HepG2 (cell line): ENCODE data around the gene EED. TPM values are rescaled to one million over a fixed set of nuclear protein-coding genes. Genes with fewer than 3 reads are reported as not detected.

Experiments
- ATAC-seq: fragments of 200-7000 bp; cut with Tn5 transposase; 3 replicates; pipeline ENCODE4 v1.9.1; 2020; ENCODE audit warnings: mild to moderate bottlenecking, moderate library complexity
- BruUV-seq: library from RNA; stranded (reverse); fragments of 400-500 nt; replicated peaks from 2 replicates; lab custom pipeline; 2021; lab: Mats Ljungman, UMichigan
- CTCF ChIA-PET: fragments of 300-600 bp; formaldehyde crosslinking; extraction: SDS; loops from one replicate; lab custom pipeline; 2021; ENCODE audit warnings: low total read pairs, inconsistent platforms, low intra/inter-chr PET ratio; lab: Yijun Ruan, JAX
- POLR2A ChIA-PET: fragments of 350-600 bp; sonication (Branson Sonifier 250); formaldehyde crosslinking; loops from one replicate; lab custom pipeline; 2020; ENCODE audit warnings: antibody characterized with exemption, inconsistent platforms; lab: Yijun Ruan, JAX
- DNase-seq: peaks from one replicate; pipeline ENCODE4 v3.0.0-alpha.2; 2015; ENCODE audit warnings: low spot score
- FAIRE-seq: peaks from 3 replicates; lab custom pipeline; 2011; peaks lifted over from hg19 to GRCh38; lab: Jason Lieb, UNC
- H2AFZ ChIP-seq: one replicate; pipeline ENCODE4 v1.6.1; 2011; ENCODE audit warnings: low read length, inconsistent platforms
- H3K27ac ChIP-seq: fragments of 300-600 bp; 3 replicates; pipeline ENCODE4 v1.8.0; 2011; ENCODE audit warnings: mixed run types, mild to moderate bottlenecking, mixed read lengths, low read length, inconsistent platforms; ENCODE audit not compliant: insufficient read depth; ENCODE audit errors: extremely low read length
- H3K27me3 ChIP-seq, 2 experiments: fragments of 200-600 bp in 1 of 2; 2 replicates in 1 of 2; 3 replicates in 1 of 2; pipeline versions ENCODE4 v1.6.0 to v1.8.0; 2011; ENCODE audit warnings: low read length in 2 of 2, mild to moderate bottlenecking in 2 of 2, moderate library complexity in 2 of 2, inconsistent platforms in 1 of 2; ENCODE audit not compliant: insufficient read depth in 2 of 2, control insufficient read depth in 1 of 2
- H3K36me3 ChIP-seq, 2 experiments: fragments of 200-600 bp in 1 of 2; replicated peaks in 1 of 2; 2 replicates in 1 of 2; 3 replicates in 1 of 2; pipeline versions ENCODE4 v1.5.1 to v1.8.0; 2011; ENCODE audit warnings: low read length in 2 of 2, inconsistent platforms in 1 of 2; ENCODE audit not compliant: insufficient read depth in 2 of 2, control insufficient read depth in 1 of 2
- H3K4me1 ChIP-seq: 2 replicates; pipeline ENCODE4 v1.5.1; 2012; ENCODE audit warnings: low read length, inconsistent platforms; ENCODE audit not compliant: insufficient read depth
- H3K4me2 ChIP-seq: 2 replicates; pipeline ENCODE4 v1.6.0; 2011; ENCODE audit warnings: low read depth, low read length, inconsistent platforms
- H3K4me3 ChIP-seq, 3 experiments: fragments of 200-600 bp in 1 of 3; sonication (generic), shearing (Covaris generic) in 1 of 3; replicated peaks in 1 of 3; 2 replicates each; pipeline ENCODE4 v1.5.1; 2011 to 2016; ENCODE audit warnings: low read length in 3 of 3, inconsistent platforms in 2 of 3, low read depth in 2 of 3, mild to moderate bottlenecking in 2 of 3, control low read depth in 1 of 3, mixed read lengths in 1 of 3; ENCODE audit not compliant: insufficient read depth in 1 of 3
- H3K79me2 ChIP-seq: one replicate; pipeline ENCODE4 v1.6.1; 2011; ENCODE audit warnings: low read length, inconsistent platforms; ENCODE audit not compliant: insufficient read depth
- H3K9ac ChIP-seq: 2 replicates; pipeline ENCODE4 v1.6.0; 2011; ENCODE audit warnings: mild to moderate bottlenecking, low read depth, low read length, inconsistent platforms; ENCODE audit not compliant: insufficient read depth
- H3K9me3 ChIP-seq: 2 replicates; pipeline ENCODE4 v1.5.1; 2012; ENCODE audit warnings: mild to moderate bottlenecking, low read length
- H4K20me1 ChIP-seq: 2 replicates; pipeline ENCODE4 v1.6.0; 2011; ENCODE audit warnings: inconsistent platforms, mild to moderate bottlenecking, low read length, moderate library complexity; ENCODE audit not compliant: insufficient read depth
- KAT7 ChIP-seq: IDR thresholded peaks from 2 replicates; pipeline ENCODE4 v1.6.1; 2018; ENCODE audit warnings: borderline replicate concordance, missing compliant biosample characterization
- MIER2 ChIP-seq: IDR thresholded peaks from 2 replicates; pipeline ENCODE4 v1.6.1; 2016; ENCODE audit warnings: missing biosample characterization, missing genetic modification reagents
- NR2C2 ChIP-seq: sonication (generic); formaldehyde crosslinking; IDR thresholded peaks from 2 replicates; pipeline ENCODE4 v1.4.0; 2020; ENCODE audit warnings: missing genetic modification reagents, mild to moderate bottlenecking, moderate library complexity, borderline replicate concordance
- RFXAP ChIP-seq: sonication (generic); formaldehyde crosslinking; IDR thresholded peaks from 2 replicates; pipeline ENCODE4 v1.4.0; 2020; ENCODE audit warnings: missing genetic modification reagents, borderline replicate concordance
- SP5 ChIP-seq: IDR thresholded peaks from 2 replicates; pipeline ENCODE4 v1.6.1; 2016; ENCODE audit warnings: low read depth, borderline replicate concordance
- ZNF121 ChIP-seq: sonication (generic); formaldehyde crosslinking; IDR thresholded peaks from 2 replicates; pipeline ENCODE4 v1.5.0; 2020; ENCODE audit warnings: mild to moderate bottlenecking, missing genetic modification reagents
- ZNF232 ChIP-seq: sonication (generic); formaldehyde crosslinking; IDR thresholded peaks from 2 replicates; pipeline ENCODE4 v1.4.0; 2020; ENCODE audit warnings: missing genetic modification reagents, borderline replicate concordance
- ZNF343 ChIP-seq: sonication (generic); formaldehyde crosslinking; IDR thresholded peaks from 2 replicates; pipeline ENCODE4 v1.4.0; 2020; ENCODE audit warnings: mild to moderate bottlenecking, missing genetic modification reagents
- ZNF747 ChIP-seq: sonication (generic); formaldehyde crosslinking; IDR thresholded peaks from 2 replicates; pipeline ENCODE4 v1.8.1; 2023; ENCODE audit warnings: missing genetic modification reagents, mild to moderate bottlenecking, borderline replicate concordance
- ZNF816 ChIP-seq: sonication (generic); formaldehyde crosslinking; IDR thresholded peaks from 2 replicates; pipeline ENCODE4 v1.8.0; 2022; ENCODE audit warnings: missing genetic modification reagents, mild to moderate bottlenecking, borderline replicate concordance
- WGBS: methylation state at CpG from one replicate; pipeline ENCODE4 v1.1.6; 2017; ENCODE audit warnings: low lambda C conversion rate; 5-methylcytosine and 5-hydroxymethylcytosine counted together
- in situ Hi-C: cut with HindIII; loops from 2 replicates; pipeline ENCODE4 v1.10.0; 2017; ENCODE audit warnings: low pct_unique_long_range_greater_than_20kb; ENCODE audit not compliant: extremely low pct_ligation_motif_present
- intact Hi-C: fragments of 100-400 bp; cut with micrococcal nuclease; formaldehyde crosslinking; loops from one replicate; pipeline ENCODE4 v1.10.0; 2022; ENCODE audit not compliant: unreplicated experiment
- polyA plus RNA-seq, 8 experiments: library from polyadenylated mRNA; depleted of rRNA in 3 of 8; stranded (reverse) in 7 of 8; unstranded in 1 of 8; fragments of >200 nt; fragmentation: Illumina TruSeq in 4 of 8; extraction: Trizol in 4 of 8; gene quantifications; 2 replicates each; pipeline versions ENCODE4 v1.2.1 to v1.2.3, GENCODE V29; 2011 to 2016; ENCODE audit warnings: low read depth in 4 of 8, missing spikeins in 1 of 8, mixed read lengths in 1 of 8; ENCODE audit not compliant: insufficient read depth in 1 of 8
- total RNA-seq, 5 experiments: library from RNA; depleted of rRNA; stranded (reverse); fragments of >200 nt; fragmentation: Illumina TruSeq; extraction: Trizol; gene quantifications; 2 replicates each; pipeline ENCODE4 v1.2.3, GENCODE V29; 2016; ENCODE audit warnings: low read depth in 1 of 5
- TF ChIP-seq, protein P1 (sequence below): sonication (generic); formaldehyde crosslinking; IDR thresholded peaks from 2 replicates; pipeline ENCODE4 v1.5.0; 2020; ENCODE audit warnings: missing genetic modification reagents, mild to moderate bottlenecking, borderline replicate concordance
- TF ChIP-seq, protein P2 (sequence below): sonication (generic); formaldehyde crosslinking; IDR thresholded peaks from 2 replicates; pipeline ENCODE4 v1.8.1; 2022; ENCODE audit warnings: low read depth, mild to moderate bottlenecking, missing genetic modification reagents
- TF ChIP-seq, protein P3 (sequence below): sonication (generic); formaldehyde crosslinking; IDR thresholded peaks from 2 replicates; pipeline ENCODE4 v1.4.0; 2020; ENCODE audit warnings: missing genetic modification reagents
- TF ChIP-seq, protein P4 (sequence below): sonication (generic); formaldehyde crosslinking; IDR thresholded peaks from 2 replicates; pipeline ENCODE4 v1.5.1; 2020; ENCODE audit warnings: mild to moderate bottlenecking, moderate library complexity, missing genetic modification reagents

The EED gene
- total and polyA plus RNA-seq, 2 of the 13 experiments (the other 11 are each of a cell fraction or from before 2014, with no cell fraction given): 11.0 to 28.4 TPM

DNA sequence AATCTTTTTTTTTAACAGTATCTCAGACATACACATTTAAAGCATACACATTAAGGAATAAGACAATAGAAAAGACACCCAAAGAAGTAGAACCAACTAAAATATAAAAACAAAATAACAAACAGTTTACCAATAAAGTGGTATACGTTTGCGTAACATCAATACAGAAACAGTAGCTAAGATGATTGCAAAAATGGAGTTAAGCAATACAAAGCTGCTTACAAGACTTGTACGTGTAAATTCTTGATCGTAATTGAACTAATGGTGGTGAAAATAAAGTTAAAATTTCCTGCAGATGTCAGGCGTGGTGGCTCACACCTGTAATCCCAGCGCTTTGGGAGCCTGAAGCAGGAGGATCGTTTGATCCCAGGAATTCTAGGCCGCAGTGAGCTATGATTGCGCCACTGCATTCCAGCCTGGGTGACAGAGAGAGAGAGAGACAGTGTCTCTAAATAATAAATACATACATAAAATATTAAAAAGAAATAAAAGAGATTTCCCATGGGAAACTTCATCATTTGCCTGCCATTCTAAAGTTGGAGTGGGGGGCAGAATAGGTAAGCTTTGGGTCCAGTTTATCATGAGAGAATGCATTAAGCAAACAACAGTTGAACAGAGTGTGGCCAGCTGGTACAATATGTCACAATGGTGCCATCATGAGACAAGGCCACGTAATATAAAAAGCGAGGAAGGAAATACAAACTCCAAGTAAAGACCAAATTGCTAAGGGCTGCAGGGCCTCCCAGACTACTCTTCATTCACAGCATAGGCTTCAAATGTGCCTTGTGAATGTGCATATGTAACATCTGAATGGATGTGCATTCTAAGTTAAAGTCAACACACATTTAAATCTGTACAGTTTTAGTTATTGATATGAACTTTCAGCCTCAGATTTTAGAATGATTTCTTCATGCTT is 38.9 kb upstream of the EED start (continued):
- TF ChIP-seq, protein P1, sequence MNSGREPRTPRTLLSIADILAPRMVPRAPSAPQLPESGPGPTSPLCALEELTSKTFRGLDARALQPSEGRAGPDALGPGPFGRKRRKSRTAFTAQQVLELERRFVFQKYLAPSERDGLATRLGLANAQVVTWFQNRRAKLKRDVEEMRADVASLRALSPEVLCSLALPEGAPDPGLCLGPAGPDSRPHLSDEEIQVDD: no peak
- TF ChIP-seq ZNF121 (CRISPR knock-in tag): no peak
- TF ChIP-seq, protein P2, sequence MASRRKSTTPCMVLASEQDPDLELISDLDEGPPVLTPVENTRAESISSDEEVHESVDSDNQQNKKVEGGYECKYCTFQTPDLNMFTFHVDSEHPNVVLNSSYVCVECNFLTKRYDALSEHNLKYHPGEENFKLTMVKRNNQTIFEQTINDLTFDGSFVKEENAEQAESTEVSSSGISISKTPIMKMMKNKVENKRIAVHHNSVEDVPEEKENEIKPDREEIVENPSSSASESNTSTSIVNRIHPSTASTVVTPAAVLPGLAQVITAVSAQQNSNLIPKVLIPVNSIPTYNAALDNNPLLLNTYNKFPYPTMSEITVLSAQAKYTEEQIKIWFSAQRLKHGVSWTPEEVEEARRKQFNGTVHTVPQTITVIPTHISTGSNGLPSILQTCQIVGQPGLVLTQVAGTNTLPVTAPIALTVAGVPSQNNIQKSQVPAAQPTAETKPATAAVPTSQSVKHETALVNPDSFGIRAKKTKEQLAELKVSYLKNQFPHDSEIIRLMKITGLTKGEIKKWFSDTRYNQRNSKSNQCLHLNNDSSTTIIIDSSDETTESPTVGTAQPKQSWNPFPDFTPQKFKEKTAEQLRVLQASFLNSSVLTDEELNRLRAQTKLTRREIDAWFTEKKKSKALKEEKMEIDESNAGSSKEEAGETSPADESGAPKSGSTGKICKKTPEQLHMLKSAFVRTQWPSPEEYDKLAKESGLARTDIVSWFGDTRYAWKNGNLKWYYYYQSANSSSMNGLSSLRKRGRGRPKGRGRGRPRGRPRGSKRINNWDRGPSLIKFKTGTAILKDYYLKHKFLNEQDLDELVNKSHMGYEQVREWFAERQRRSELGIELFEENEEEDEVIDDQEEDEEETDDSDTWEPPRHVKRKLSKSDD: no peak
- no peak for TF ChIP-seq ZNF747
- TF ChIP-seq KAT7: no peak

DNA sequence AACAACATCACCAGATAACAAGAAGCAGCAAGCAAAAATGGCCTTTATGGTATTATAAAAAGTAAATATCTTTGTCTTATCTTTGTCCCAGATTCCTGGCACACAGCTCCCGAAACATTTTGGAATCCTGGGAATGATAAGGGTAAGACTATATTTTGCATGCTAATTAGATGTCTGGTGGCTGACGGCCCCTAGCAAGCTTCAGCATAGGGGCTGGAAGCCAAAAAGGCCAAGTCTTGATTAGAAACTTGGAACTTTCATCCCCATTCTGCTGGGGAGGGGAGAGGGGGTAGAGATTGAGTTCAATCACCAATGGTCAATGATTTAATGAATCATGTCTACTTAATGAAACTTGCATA is 38.2 kb upstream of the EED start:
- intact Hi-C loops: no loop called here
- Histone ChIP-seq H3K4me3 (no peak overlapping the region), H3K27me3 (no peaks in the 10 kb centered on the region), H3K36me3 (no peaks in the 10 kb centered on the region), H3K9ac (no peak overlapping the region), H2AFZ (no peak overlapping the region), H3K79me2 (no peaks in the 10 kb centered on the region), H3K4me1 (peaks cover 57% of the 10 kb centered on the region), H3K27ac (no peak overlapping the region), H3K9me3 (no peaks in the 10 kb centered on the region), H3K4me2 (no peak overlapping the region; the same call in 1 of the 2 replicates), H4K20me1 (no peaks in the 10 kb centered on the region)
- DNase-seq: no peak
- no peak for FAIRE-seq
- ATAC-seq: no peak
- ChIA-PET POLR2A (interaction anchor here (1.1 to 1.3 kb wide), 2 partner anchors 137 to 138 kb away, joined by 4 read pairs; partner anchors contain the start of gene PICALM), CTCF (no interaction called here)
- 89% methylated on average over 2 of the region's 2 CpGs for WGBS
- in situ Hi-C loops: loop anchor here (10.0 to 25.0 kb wide), 3 partner anchors 169 to 352 kb away; partner anchors contain the start of gene CCDC83
- no TSS peak for BruUV-seq
- no peak for TF ChIP-seq ZNF232
- TF ChIP-seq ZNF816 (CRISPR knock-in tag): no peak
- TF ChIP-seq, protein P3, sequence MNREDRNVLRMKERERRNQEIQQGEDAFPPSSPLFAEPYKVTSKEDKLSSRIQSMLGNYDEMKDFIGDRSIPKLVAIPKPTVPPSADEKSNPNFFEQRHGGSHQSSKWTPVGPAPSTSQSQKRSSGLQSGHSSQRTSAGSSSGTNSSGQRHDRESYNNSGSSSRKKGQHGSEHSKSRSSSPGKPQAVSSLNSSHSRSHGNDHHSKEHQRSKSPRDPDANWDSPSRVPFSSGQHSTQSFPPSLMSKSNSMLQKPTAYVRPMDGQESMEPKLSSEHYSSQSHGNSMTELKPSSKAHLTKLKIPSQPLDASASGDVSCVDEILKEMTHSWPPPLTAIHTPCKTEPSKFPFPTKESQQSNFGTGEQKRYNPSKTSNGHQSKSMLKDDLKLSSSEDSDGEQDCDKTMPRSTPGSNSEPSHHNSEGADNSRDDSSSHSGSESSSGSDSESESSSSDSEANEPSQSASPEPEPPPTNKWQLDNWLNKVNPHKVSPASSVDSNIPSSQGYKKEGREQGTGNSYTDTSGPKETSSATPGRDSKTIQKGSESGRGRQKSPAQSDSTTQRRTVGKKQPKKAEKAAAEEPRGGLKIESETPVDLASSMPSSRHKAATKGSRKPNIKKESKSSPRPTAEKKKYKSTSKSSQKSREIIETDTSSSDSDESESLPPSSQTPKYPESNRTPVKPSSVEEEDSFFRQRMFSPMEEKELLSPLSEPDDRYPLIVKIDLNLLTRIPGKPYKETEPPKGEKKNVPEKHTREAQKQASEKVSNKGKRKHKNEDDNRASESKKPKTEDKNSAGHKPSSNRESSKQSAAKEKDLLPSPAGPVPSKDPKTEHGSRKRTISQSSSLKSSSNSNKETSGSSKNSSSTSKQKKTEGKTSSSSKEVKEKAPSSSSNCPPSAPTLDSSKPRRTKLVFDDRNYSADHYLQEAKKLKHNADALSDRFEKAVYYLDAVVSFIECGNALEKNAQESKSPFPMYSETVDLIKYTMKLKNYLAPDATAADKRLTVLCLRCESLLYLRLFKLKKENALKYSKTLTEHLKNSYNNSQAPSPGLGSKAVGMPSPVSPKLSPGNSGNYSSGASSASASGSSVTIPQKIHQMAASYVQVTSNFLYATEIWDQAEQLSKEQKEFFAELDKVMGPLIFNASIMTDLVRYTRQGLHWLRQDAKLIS: no peak
- TF ChIP-seq, protein P4, sequence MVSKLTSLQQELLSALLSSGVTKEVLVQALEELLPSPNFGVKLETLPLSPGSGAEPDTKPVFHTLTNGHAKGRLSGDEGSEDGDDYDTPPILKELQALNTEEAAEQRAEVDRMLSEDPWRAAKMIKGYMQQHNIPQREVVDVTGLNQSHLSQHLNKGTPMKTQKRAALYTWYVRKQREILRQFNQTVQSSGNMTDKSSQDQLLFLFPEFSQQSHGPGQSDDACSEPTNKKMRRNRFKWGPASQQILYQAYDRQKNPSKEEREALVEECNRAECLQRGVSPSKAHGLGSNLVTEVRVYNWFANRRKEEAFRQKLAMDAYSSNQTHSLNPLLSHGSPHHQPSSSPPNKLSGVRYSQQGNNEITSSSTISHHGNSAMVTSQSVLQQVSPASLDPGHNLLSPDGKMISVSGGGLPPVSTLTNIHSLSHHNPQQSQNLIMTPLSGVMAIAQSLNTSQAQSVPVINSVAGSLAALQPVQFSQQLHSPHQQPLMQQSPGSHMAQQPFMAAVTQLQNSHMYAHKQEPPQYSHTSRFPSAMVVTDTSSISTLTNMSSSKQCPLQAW (CRISPR knock-in tag): no peak
- TF ChIP-seq ZNF343 (CRISPR knock-in tag): no peak
- no peak for TF ChIP-seq SP5 (CRISPR knock-in tag)
- no peak for TF ChIP-seq NR2C2 (CRISPR knock-in tag)
- no peak for TF ChIP-seq MIER2 (CRISPR knock-in tag)
- TF ChIP-seq RFXAP (CRISPR knock-in tag): no peak
